GM19452 (cell line): Measurements from ENCODE around the gene RXRG.

Experiments used
- ATAC-seq: cut with Tn5 transposase; IDR thresholded peaks from one replicate; pipeline ENCODE4 v1.9.1; 2021; ENCODE audit not compliant: unreplicated experiment

RXRG gene

GRCh38 chr1:165451691-165452090 lies 6.8 kb upstream of the RXRG start:
- ATAC-seq, result no peak

GRCh38 chr1:165449131-165449530 lies 4.2 kb upstream of the RXRG start:
- ATAC-seq, result no peak

- ATAC-seq, result no peak
Measured at GRCh38 chr1:165445388-165445787, 462 bp upstream of the RXRG start.

GRCh38 chr1:165443539-165444311 lies 1.2 kb downstream of the RXRG start:
- no peak for ATAC-seq

- no peak for ATAC-seq
Measured at GRCh38 chr1:165442653-165443052, 2.3 kb downstream of the RXRG start.

- ATAC-seq, result no peak
Measured at GRCh38 chr1:165442053-165442452, 2.9 kb downstream of the RXRG start.

GRCh38 chr1:165441166-165441880 lies 3.6 kb downstream of the RXRG start:
- ATAC-seq, result no peak

- no peak for ATAC-seq
Measured at GRCh38 chr1:165439330-165439729, 5.6 kb downstream of the RXRG start.

- ATAC-seq, result no peak
Measured at GRCh38 chr1:165436994-165437393, 7.9 kb downstream of the RXRG start.

- ATAC-seq, result no peak
Measured at GRCh38 chr1:165435801-165436200, 9.1 kb downstream of the RXRG start.

GRCh38 chr1:165434281-165434680 lies 10.6 kb downstream of the RXRG start:
- no peak for ATAC-seq

GRCh38 chr1:165431079-165431478 lies 13.8 kb downstream of the RXRG start:
- peak; percentile 78 for ATAC-seq

GRCh38 chr1:165426745-165427144 lies 18.2 kb downstream of the RXRG start:
- no peak for ATAC-seq

GRCh38 chr1:165425621-165426020 lies 19.3 kb downstream of the RXRG start:
- ATAC-seq, result no peak

- no peak for ATAC-seq
Measured at GRCh38 chr1:165424454-165425216, 20.3 kb downstream of the RXRG start.

GRCh38 chr1:165423136-165423535 lies 21.8 kb downstream of the RXRG start:
- no peak for ATAC-seq

GRCh38 chr1:165420655-165421054 lies 24.3 kb downstream of the RXRG start:
- no peak for ATAC-seq

- no peak for ATAC-seq
Measured at GRCh38 chr1:165419839-165420238, 25.1 kb downstream of the RXRG start.

GRCh38 chr1:165418195-165418594 lies 26.7 kb downstream of the RXRG start:
- ATAC-seq, result no peak

GRCh38 chr1:165416876-165417275 lies 28.1 kb downstream of the RXRG start:
- ATAC-seq, result no peak

GRCh38 chr1:165415068-165415467 lies 29.9 kb downstream of the RXRG start:
- ATAC-seq, result no peak

GRCh38 chr1:165414620-165415019 lies 30.3 kb downstream of the RXRG start:
- no peak for ATAC-seq
